CD14-positive monocyte (primary cell): Measurements from ENCODE around the gene RALB. TPM values are rescaled to one million over a fixed set of nuclear protein-coding genes. Genes with fewer than 3 reads are reported as not detected.
A peak's percentile ranks its signal among the peaks of the same experiment; 100 is the strongest.

Experiments used
- DNase-seq, 3 donors: peaks; one replicate each; pipeline ENCODE4 v3.0.0-alpha.2; 2011 to 2022
- H2AFZ ChIP-seq: 2 replicates; pipeline ENCODE4 v1.6.0; 2012; ENCODE audit warnings: mild to moderate bottlenecking, low read depth, low read length, inconsistent platforms; ENCODE audit not compliant: insufficient read depth, poor library complexity, severe bottlenecking
- H3K27ac ChIP-seq, 2 donors: 1 replicate in 1 of 2; 2 replicates in 1 of 2; pipeline ENCODE4 v1.5.1; 2012 to 2013; ENCODE audit warnings: low read length in 2 of 2, control low read depth in 1 of 2, inconsistent platforms in 1 of 2, low read depth in 1 of 2, mild to moderate bottlenecking in 1 of 2
- H3K27me3 ChIP-seq, 2 donors: one replicate each; pipeline versions ENCODE4 v1.6.0 to v1.6.1; 2011 to 2013; ENCODE audit warnings: low read length in 2 of 2; ENCODE audit not compliant: control insufficient read depth in 2 of 2, insufficient read depth in 2 of 2
- H3K36me3 ChIP-seq, 2 donors: replicated peaks in 1 of 2; 1 replicate in 1 of 2; 2 replicates in 1 of 2; pipeline versions ENCODE4 v1.5.1 to v1.6.1; 2012 to 2013; ENCODE audit warnings: low read length in 2 of 2, control low read depth in 1 of 2, inconsistent platforms in 1 of 2, mild to moderate bottlenecking in 1 of 2; ENCODE audit not compliant: insufficient read depth in 2 of 2, control insufficient read depth in 1 of 2
- H3K4me1 ChIP-seq, 2 donors: 1 replicate in 1 of 2; 2 replicates in 1 of 2; pipeline versions ENCODE4 v1.5.1 to v1.6.1; 2012 to 2013; ENCODE audit warnings: low read length in 2 of 2, control low read depth in 1 of 2, inconsistent platforms in 1 of 2, mild to moderate bottlenecking in 1 of 2, moderate library complexity in 1 of 2; ENCODE audit not compliant: insufficient read depth in 2 of 2, control insufficient read depth in 1 of 2
- H3K4me2 ChIP-seq: replicated peaks from 2 replicates; pipeline ENCODE3; 2012; ENCODE audit warnings: low read length, moderate library complexity, mild to moderate bottlenecking; ENCODE audit not compliant: poor library complexity, severe bottlenecking; ENCODE audit errors: extremely low read depth
- H3K4me3 ChIP-seq, 3 experiments: fragments of 200-600 bp in 1 of 3; sonication (generic) in 1 of 3; replicated peaks in 1 of 3; 1 replicate in 2 of 3; 2 replicates in 1 of 3; pipeline ENCODE4 v1.5.1; 2011 to 2013; ENCODE audit warnings: low read length in 3 of 3, mild to moderate bottlenecking in 3 of 3, control low read depth in 2 of 3, low read depth in 2 of 3, inconsistent platforms in 1 of 3, moderate library complexity in 1 of 3
- H3K79me2 ChIP-seq: 2 replicates; pipeline ENCODE4 v1.6.0; 2012; ENCODE audit warnings: mild to moderate bottlenecking, control low read depth, inconsistent platforms, low read length, moderate library complexity; ENCODE audit not compliant: insufficient read depth
- H3K9ac ChIP-seq: 2 replicates; pipeline ENCODE4 v1.6.0; 2017; ENCODE audit warnings: low read length, mild to moderate bottlenecking; ENCODE audit not compliant: insufficient read depth, poor library complexity, severe bottlenecking
- H3K9me3 ChIP-seq, 2 donors: replicated peaks in 1 of 2; 1 replicate in 1 of 2; 2 replicates in 1 of 2; pipeline versions ENCODE4 v1.5.1 to v1.6.1; 2012 to 2013; ENCODE audit warnings: low read length in 2 of 2, control low read depth in 1 of 2; ENCODE audit not compliant: control insufficient read depth in 1 of 2, insufficient read depth in 1 of 2
- H4K20me1 ChIP-seq: 2 replicates; pipeline ENCODE4 v1.6.0; 2012; ENCODE audit warnings: mild to moderate bottlenecking, low read length, control low read depth, moderate library complexity; ENCODE audit not compliant: insufficient read depth
- H3K27ac Mint-ChIP-seq, 7 donors: one replicate each; pipeline ENCODE4 v1.8.0; 2020; ENCODE audit warnings: mild to moderate bottlenecking in 7 of 7, mixed read lengths in 7 of 7, moderate library complexity in 6 of 7, inconsistent platforms in 2 of 7
- H3K27me3 Mint-ChIP-seq, 3 donors: one replicate each; pipeline ENCODE4 v1.8.0; 2021 to 2022; ENCODE audit warnings: low read depth in 3 of 3, mild to moderate bottlenecking in 3 of 3, mixed read lengths in 3 of 3, moderate library complexity in 3 of 3, inconsistent platforms in 1 of 3
- H3K36me3 Mint-ChIP-seq, 2 donors: one replicate each; pipeline ENCODE4 v1.8.0; 2020; ENCODE audit warnings: mixed read lengths in 2 of 2, inconsistent platforms in 1 of 2, mild to moderate bottlenecking in 1 of 2
- H3K4me1 Mint-ChIP-seq: one replicate; pipeline ENCODE4 v1.8.0; 2020; ENCODE audit warnings: mild to moderate bottlenecking, mixed read lengths
- H3K4me3 Mint-ChIP-seq, 2 donors: one replicate each; pipeline ENCODE4 v1.8.0; 2020; ENCODE audit warnings: mild to moderate bottlenecking in 2 of 2, mixed read lengths in 2 of 2, moderate library complexity in 1 of 2
- H3K9me3 Mint-ChIP-seq, 7 donors: one replicate each; pipeline ENCODE4 v1.8.0; 2020 to 2022; ENCODE audit warnings: mixed read lengths in 7 of 7, mild to moderate bottlenecking in 6 of 7, moderate library complexity in 6 of 7, inconsistent platforms in 2 of 7
- WGBS: methylation state at CpG from one replicate; pipeline ENCODE4 v1.1.5; 2013; ENCODE audit warnings: missing lambda C conversion rate; ENCODE audit not compliant: insufficient coverage; 5-methylcytosine and 5-hydroxymethylcytosine counted together
- intact Hi-C, 2 donors: fragments of 100-400 bp; cut with micrococcal nuclease; formaldehyde crosslinking; loops; one replicate each; pipeline versions ENCODE4 v1.15.0 to v1.15.1; 2023
- polyA plus RNA-seq, 3 donors: library from polyadenylated mRNA; depleted of rRNA in 1 of 3; unstranded in 2 of 3; stranded (reverse) in 1 of 3; fragments of 300-500 nt in 2 of 3; fragments of >200 nt in 1 of 3; fragmentation: Illumina TruSeq in 2 of 3; gene quantifications; 1 replicate in 2 of 3; 2 replicates in 1 of 3; pipeline ENCODE4 v1.2.3, GENCODE V29; 2012 to 2021
- TF ChIP-seq, protein P1 (sequence below): fragments of 200-600 bp; IDR thresholded peaks from one replicate; pipeline ENCODE4 v1.8.0; 2022; ENCODE audit warnings: antibody characterized with exemption, mild to moderate bottlenecking

Gene RALB
- polyA plus RNA-seq, 3 donors = 57.2 to 163 (median 139) TPM

GRCh38 chr2:120291401-120292311, 39.0 kb downstream of the RALB start:
- Histone ChIP-seq H3K79me2 (peaks cover 17% of the 10 kb centered on the region), H3K4me1 (peaks cover 9 to 13% of the 10 kb centered on the region in 2 donors), H3K9ac (no peak overlapping the region), H3K36me3 (peaks cover 71 to 94% of the 10 kb centered on the region in 2 donors), H3K4me3 (no peak overlapping the region), H3K27me3 (no peaks in the 10 kb centered on the region), H3K9me3 (no peaks in the 10 kb centered on the region), H3K4me2 (no peak overlapping the region), H3K27ac (no peak overlapping the region), H4K20me1 (peaks cover 69% of the 10 kb centered on the region), H2AFZ (no peak overlapping the region)
- Mint-ChIP-seq H3K4me3 (no peak overlapping the region), H3K36me3 (peaks cover 71 to 79% of the 10 kb centered on the region in 2 donors), H3K27ac (peak overlapping the region in 1 of 7 donors; percentile 73), H3K9me3 (no peaks in the 10 kb centered on the region), H3K27me3 (no peaks in the 10 kb centered on the region), H3K4me1 (peaks cover 13% of the 10 kb centered on the region)
- 94% methylated on average over 2 of the region's 4 CpGs for WGBS
- DNase-seq = no peak
- TF ChIP-seq, protein P1, sequence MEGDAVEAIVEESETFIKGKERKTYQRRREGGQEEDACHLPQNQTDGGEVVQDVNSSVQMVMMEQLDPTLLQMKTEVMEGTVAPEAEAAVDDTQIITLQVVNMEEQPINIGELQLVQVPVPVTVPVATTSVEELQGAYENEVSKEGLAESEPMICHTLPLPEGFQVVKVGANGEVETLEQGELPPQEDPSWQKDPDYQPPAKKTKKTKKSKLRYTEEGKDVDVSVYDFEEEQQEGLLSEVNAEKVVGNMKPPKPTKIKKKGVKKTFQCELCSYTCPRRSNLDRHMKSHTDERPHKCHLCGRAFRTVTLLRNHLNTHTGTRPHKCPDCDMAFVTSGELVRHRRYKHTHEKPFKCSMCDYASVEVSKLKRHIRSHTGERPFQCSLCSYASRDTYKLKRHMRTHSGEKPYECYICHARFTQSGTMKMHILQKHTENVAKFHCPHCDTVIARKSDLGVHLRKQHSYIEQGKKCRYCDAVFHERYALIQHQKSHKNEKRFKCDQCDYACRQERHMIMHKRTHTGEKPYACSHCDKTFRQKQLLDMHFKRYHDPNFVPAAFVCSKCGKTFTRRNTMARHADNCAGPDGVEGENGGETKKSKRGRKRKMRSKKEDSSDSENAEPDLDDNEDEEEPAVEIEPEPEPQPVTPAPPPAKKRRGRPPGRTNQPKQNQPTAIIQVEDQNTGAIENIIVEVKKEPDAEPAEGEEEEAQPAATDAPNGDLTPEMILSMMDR = no peak
- intact Hi-C loops = no loop called here

DNA sequence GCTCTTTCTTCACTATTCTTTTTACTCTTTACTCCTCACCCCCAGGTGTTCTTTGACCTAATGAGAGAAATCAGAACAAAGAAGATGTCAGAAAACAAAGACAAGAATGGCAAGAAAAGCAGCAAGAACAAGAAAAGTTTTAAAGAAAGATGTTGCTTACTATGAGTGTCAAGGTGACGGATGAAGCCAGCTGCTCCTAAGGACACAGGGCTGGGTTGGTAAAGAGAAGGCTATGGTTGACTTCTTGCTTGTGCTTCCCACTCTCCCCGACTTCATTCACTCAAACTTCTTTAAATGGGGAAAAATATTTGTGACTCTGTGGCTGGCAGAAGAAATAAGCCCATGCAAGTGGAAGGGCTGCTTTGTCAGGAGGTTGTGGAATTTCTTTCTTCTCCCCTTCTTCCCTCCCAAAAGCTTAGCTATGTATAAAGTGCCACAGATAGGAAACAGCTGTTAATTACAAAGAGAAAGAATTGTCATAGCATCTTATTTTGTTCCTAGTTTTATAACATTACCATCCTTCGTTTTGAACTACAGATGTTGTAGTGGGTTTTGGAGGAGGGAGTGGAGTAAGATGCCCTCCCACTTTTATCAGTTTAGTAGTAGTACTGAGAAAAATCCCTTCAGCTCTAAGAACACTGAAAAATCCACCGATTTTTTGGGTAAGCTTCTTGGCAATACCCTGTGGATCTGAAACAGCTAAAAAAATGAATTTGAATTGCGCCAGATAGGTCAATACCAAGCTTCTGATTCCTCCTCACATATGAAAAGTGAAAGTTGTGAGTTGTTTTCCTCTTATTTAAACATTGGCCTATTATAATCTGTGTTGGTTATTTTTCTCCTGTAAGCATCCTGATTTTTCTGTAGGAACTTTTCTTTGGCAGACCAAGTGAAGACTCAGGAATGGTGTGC, 40.7 kb downstream of the RALB start:
- H3K36me3 Mint-ChIP-seq = peaks cover 78 to 91% of the 10 kb centered on the region in 2 donors

More for the DNA sequence above, 40.7 kb downstream of the RALB start:
- no peak overlapping the region for H3K4me3 Mint-ChIP-seq
- Histone ChIP-seq H3K27me3 (no peaks in the 10 kb centered on the region), H3K36me3 (peaks cover 86 to 98% of the 10 kb centered on the region in 2 donors), H2AFZ (no peak overlapping the region), H3K27ac (no peak overlapping the region), H3K9ac (no peak overlapping the region), H4K20me1 (peaks cover 56% of the 10 kb centered on the region), H3K4me1 (no peaks in the 10 kb centered on the region), H3K9me3 (no peaks in the 10 kb centered on the region), H3K79me2 (peaks cover 5% of the 10 kb centered on the region), H3K4me2 (no peak overlapping the region), H3K4me3 (no peak overlapping the region)
- H3K27ac Mint-ChIP-seq = no peak overlapping the region
- TF ChIP-seq, protein P1 = no peak
- intact Hi-C loops = no loop called here
- no peaks in the 10 kb centered on the region for H3K27me3 Mint-ChIP-seq
- no peaks in the 10 kb centered on the region for H3K9me3 Mint-ChIP-seq
- no peak for DNase-seq
- WGBS = no CpG with 5 or more reads among the region's 5 CpGs
- H3K4me1 Mint-ChIP-seq = no peaks in the 10 kb centered on the region
